ENCODE data around the gene JAM2. TPM values are rescaled to one million over a fixed set of nuclear protein-coding genes. Genes with fewer than 3 reads are reported as not detected.

Gene JAM2
- total RNA-seq, 2 experiments from 2014 or later = 0.07 to 0.27 TPM

GRCh38 chr21:25734654-25734903, 95.5 kb downstream of the JAM2 start:
- Mint-ChIP-seq H3K27me3 (ENCODE audit: low read depth) (no peaks in the 10 kb centered on the region), H3K27ac (peak overlapping the region; percentile 99), H3K36me3 (ENCODE audit: low read depth) (peaks cover 12% of the 10 kb centered on the region), H3K4me3 (peak overlapping the region; percentile 94), H3K4me1 (ENCODE audit: low read depth) (peaks cover 44% of the 10 kb centered on the region), H3K9me3 (no peaks in the 10 kb centered on the region)
- DNase-seq = no peak
- CTCF ChIA-PET = interaction anchor here (0.9 to 4.2 kb wide), 5 partner anchors 10 to 126 kb away, joined by 3 to 26 read pairs (median 3); no protein-coding TSS in a partner anchor
- intact Hi-C loops (cut with micrococcal nuclease) = loop anchor here (1.0 to 5.0 kb wide), 9 partner anchors 67 to 437 kb away; partner anchors contain the start of gene JAM2

- peak; percentile 99 for DNase-seq
- Mint-ChIP-seq H3K9me3 (no peaks in the 10 kb centered on the region), H3K27me3 (ENCODE audit: low read depth) (no peaks in the 10 kb centered on the region), H3K4me1 (ENCODE audit: low read depth) (peaks cover 48% of the 10 kb centered on the region), H3K4me3 (peak within 1 kb of the TSS; percentile 94), H3K27ac (peak within 1 kb of the TSS; percentile 99), H3K36me3 (ENCODE audit: low read depth) (peaks cover 12% of the 10 kb centered on the region)
- CTCF ChIA-PET = interaction anchor here (0.9 to 4.2 kb wide), 6 partner anchors 10 to 127 kb away, joined by 3 to 26 read pairs (median 3); no protein-coding TSS in a partner anchor
- intact Hi-C loops (cut with micrococcal nuclease) = loop anchor here (1.0 to 5.0 kb wide), 13 partner anchors 55 to 436 kb away; partner anchors contain the start of gene JAM2
Observed at GRCh38 chr21:25734904-25735645, 96.0 kb downstream of the JAM2 start, which contains the start of the genes ATP5PF and GABPA. Gene ATP5PF (minus strand): TSS chr21:25734904. CDS start chr21:25729794, 5,110 bp downstream. Gene GABPA (plus strand): TSS chr21:25734972. CDS start chr21:25741599, 6,627 bp downstream.

- H3K4me1 Mint-ChIP-seq (ENCODE audit: low read depth) = peaks cover 48% of the 10 kb centered on the region
- peak overlapping the region; percentile 94 for H3K4me3 Mint-ChIP-seq
- peak; percentile 86 for DNase-seq
- no peaks in the 10 kb centered on the region for H3K27me3 Mint-ChIP-seq (ENCODE audit: low read depth)
- peaks cover 12% of the 10 kb centered on the region for H3K36me3 Mint-ChIP-seq (ENCODE audit: low read depth)
- H3K27ac Mint-ChIP-seq = peak overlapping the region; percentile 99
- CTCF ChIA-PET = interaction anchor here (1.1 to 4.2 kb wide), 2 partner anchors 64 to 127 kb away, joined by 3 to 26 read pairs; no protein-coding TSS in a partner anchor
- H3K9me3 Mint-ChIP-seq = no peaks in the 10 kb centered on the region
- intact Hi-C loops (cut with micrococcal nuclease) = loop anchor here (1.0 to 2.0 kb wide), 5 partner anchors 54 to 279 kb away; no protein-coding TSS in a partner anchor
Observed at GRCh38 chr21:25735646-25736597, 96.9 kb downstream of the JAM2 start.

- intact Hi-C loops (cut with micrococcal nuclease) = no loop called here
- CTCF ChIA-PET = interaction anchor here (0.6 to 4.2 kb wide), 2 partner anchors 32 to 129 kb away, joined by 3 to 26 read pairs; no protein-coding TSS in a partner anchor
- no peaks in the 10 kb centered on the region for H3K27me3 Mint-ChIP-seq (ENCODE audit: low read depth)
- H3K9me3 Mint-ChIP-seq = no peaks in the 10 kb centered on the region
- H3K27ac Mint-ChIP-seq = no peak overlapping the region
- H3K4me3 Mint-ChIP-seq = no peak overlapping the region
- H3K36me3 Mint-ChIP-seq (ENCODE audit: low read depth) = peaks cover 13% of the 10 kb centered on the region
- no peak for DNase-seq
- H3K4me1 Mint-ChIP-seq (ENCODE audit: low read depth) = peaks cover 44% of the 10 kb centered on the region
Observed at GRCh38 chr21:25737421-25737820, 98.4 kb downstream of the JAM2 start.

GRCh38 chr21:25742900-25743299, 103.8 kb downstream of the JAM2 start:
- no peak overlapping the region for H3K27ac Mint-ChIP-seq
- DNase-seq = no peak
- H3K27me3 Mint-ChIP-seq (ENCODE audit: low read depth) = no peaks in the 10 kb centered on the region
- no peaks in the 10 kb centered on the region for H3K9me3 Mint-ChIP-seq
- CTCF ChIA-PET = interaction anchor here (1.1 to 1.3 kb wide), 2 partner anchors 16 to 58 kb away, joined by 3 to 5 read pairs; no protein-coding TSS in a partner anchor
- peaks cover 7% of the 10 kb centered on the region for H3K36me3 Mint-ChIP-seq (ENCODE audit: low read depth)
- intact Hi-C loops (cut with micrococcal nuclease) = no loop called here
- no peak overlapping the region for H3K4me3 Mint-ChIP-seq
- peaks cover 21% of the 10 kb centered on the region for H3K4me1 Mint-ChIP-seq (ENCODE audit: low read depth)

GRCh38 chr21:25744854-25745253, 105.8 kb downstream of the JAM2 start:
- Mint-ChIP-seq H3K36me3 (ENCODE audit: low read depth) (peaks cover 8% of the 10 kb centered on the region), H3K4me1 (ENCODE audit: low read depth) (peaks cover 12% of the 10 kb centered on the region), H3K27ac (no peak overlapping the region), H3K4me3 (no peak overlapping the region), H3K9me3 (no peaks in the 10 kb centered on the region), H3K27me3 (ENCODE audit: low read depth) (no peaks in the 10 kb centered on the region)
- CTCF ChIA-PET = interaction anchor here (0.6 kb wide), 2 partner anchors 56 to 184 kb away, joined by 3 read pairs; no protein-coding TSS in a partner anchor
- intact Hi-C loops (cut with micrococcal nuclease) = no loop called here
- DNase-seq = no peak

GRCh38 chr21:25750085-25750484, 111.0 kb downstream of the JAM2 start:
- H3K9me3 Mint-ChIP-seq = no peaks in the 10 kb centered on the region
- CTCF ChIA-PET = no interaction called here
- H3K4me3 Mint-ChIP-seq = no peak overlapping the region
- H3K36me3 Mint-ChIP-seq (ENCODE audit: low read depth) = peaks cover 11% of the 10 kb centered on the region
- intact Hi-C loops (cut with micrococcal nuclease) = no loop called here
- H3K27me3 Mint-ChIP-seq (ENCODE audit: low read depth) = no peaks in the 10 kb centered on the region
- peak; percentile 8 for DNase-seq
- peak overlapping the region; percentile 35 for H3K27ac Mint-ChIP-seq
- peaks cover 8% of the 10 kb centered on the region for H3K4me1 Mint-ChIP-seq (ENCODE audit: low read depth)

GRCh38 chr21:25752416-25752815, 113.4 kb downstream of the JAM2 start:
- Mint-ChIP-seq H3K9me3 (no peaks in the 10 kb centered on the region), H3K4me1 (ENCODE audit: low read depth) (peaks cover 13% of the 10 kb centered on the region), H3K36me3 (ENCODE audit: low read depth) (peaks cover 20% of the 10 kb centered on the region), H3K27ac (no peak overlapping the region), H3K27me3 (ENCODE audit: low read depth) (no peaks in the 10 kb centered on the region), H3K4me3 (no peak overlapping the region)
- intact Hi-C loops (cut with micrococcal nuclease) = no loop called here
- CTCF ChIA-PET = no interaction called here
- no peak for DNase-seq

- intact Hi-C loops (cut with micrococcal nuclease) = no loop called here
- Mint-ChIP-seq H3K27ac (no peak overlapping the region), H3K36me3 (ENCODE audit: low read depth) (peaks cover 36% of the 10 kb centered on the region), H3K4me3 (no peak overlapping the region), H3K9me3 (no peaks in the 10 kb centered on the region), H3K27me3 (ENCODE audit: low read depth) (no peaks in the 10 kb centered on the region), H3K4me1 (ENCODE audit: low read depth) (peaks cover 21% of the 10 kb centered on the region)
- CTCF ChIA-PET = interaction anchor here (0.7 kb wide), 1 partner anchor 45 kb away, joined by 3 read pairs; no protein-coding TSS in a partner anchor
- no peak for DNase-seq
Observed at GRCh38 chr21:25756190-25756932, 117.3 kb downstream of the JAM2 start.

- CTCF ChIA-PET = interaction anchor here (0.7 kb wide), 2 partner anchors 17 to 45 kb away, joined by 3 read pairs; no protein-coding TSS in a partner anchor
- Mint-ChIP-seq H3K36me3 (ENCODE audit: low read depth) (peaks cover 35% of the 10 kb centered on the region), H3K9me3 (no peaks in the 10 kb centered on the region), H3K27me3 (ENCODE audit: low read depth) (no peaks in the 10 kb centered on the region), H3K4me1 (ENCODE audit: low read depth) (peaks cover 21% of the 10 kb centered on the region), H3K27ac (no peak overlapping the region), H3K4me3 (no peak overlapping the region)
- DNase-seq = no peak
- intact Hi-C loops (cut with micrococcal nuclease) = no loop called here
Observed at GRCh38 chr21:25757531-25757930, 118.5 kb downstream of the JAM2 start.

- CTCF ChIA-PET = interaction anchor here (0.6 to 1.7 kb wide), 4 partner anchors 11 to 356 kb away, joined by 3 to 6 read pairs (median 3); no protein-coding TSS in a partner anchor
- H3K9me3 Mint-ChIP-seq = no peaks in the 10 kb centered on the region
Observed at GRCh38 chr21:25759573-25759972, 120.5 kb downstream of the JAM2 start.

More at GRCh38 chr21:25759573-25759972, 120.5 kb downstream of the JAM2 start:
- Mint-ChIP-seq H3K4me3 (no peak overlapping the region), H3K4me1 (ENCODE audit: low read depth) (peaks cover 21% of the 10 kb centered on the region), H3K36me3 (ENCODE audit: low read depth) (peaks cover 44% of the 10 kb centered on the region), H3K27ac (peak overlapping the region; percentile 36), H3K27me3 (ENCODE audit: low read depth) (no peaks in the 10 kb centered on the region)
- no peak for DNase-seq
- intact Hi-C loops (cut with micrococcal nuclease) = no loop called here
